ENCODE measurements around the gene CLMN. TPM values are rescaled to one million over a fixed set of nuclear protein-coding genes. Genes with fewer than 3 reads are reported as not detected.
"Not testable (repeated sequence)": the region's sequence is repeated elsewhere in the genome, so short reads cannot be mapped to it uniquely, and the experiment has no call there.

The CLMN gene
- total RNA-seq, 4 donors from 2014 or later: 3.3 to 14.1 (median 5.1) TPM

DNA sequence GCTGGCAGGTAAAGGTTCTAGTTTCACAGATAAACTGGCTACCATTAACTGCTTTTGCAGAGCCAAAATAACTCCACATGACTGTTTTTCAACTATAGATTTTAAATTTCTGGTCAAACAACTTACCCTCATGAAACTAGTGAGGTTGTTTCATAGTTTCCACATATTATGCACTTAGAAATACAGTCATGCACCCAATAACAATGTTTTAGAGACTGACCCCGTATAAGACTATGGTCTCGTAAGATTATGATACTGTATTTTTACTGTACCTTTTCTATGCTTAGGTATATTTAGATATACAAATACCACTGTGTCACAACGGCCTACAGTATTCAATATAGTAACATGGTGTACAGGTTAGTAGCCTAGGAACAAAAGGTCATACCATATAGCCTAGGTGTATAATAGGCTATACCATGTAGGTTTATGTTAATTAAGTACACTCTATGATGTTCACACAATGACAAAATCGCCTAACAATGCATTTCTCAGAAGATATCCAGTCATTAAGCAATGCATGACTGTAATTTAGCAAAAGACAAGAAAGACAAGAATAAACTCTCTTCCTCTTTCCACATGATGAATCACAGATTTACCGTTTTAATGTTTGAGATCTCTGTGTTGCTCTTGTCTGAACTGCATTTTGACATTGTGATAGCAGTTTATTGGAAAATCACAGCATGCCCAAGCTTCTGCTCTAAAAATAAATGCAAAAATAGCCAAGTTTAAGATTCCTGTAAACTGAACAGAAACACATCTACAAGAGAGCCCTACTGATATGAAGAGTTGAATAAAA is 179.4 kb downstream of the CLMN start:
- H3K36me3 ChIP-seq: no peaks in the 10 kb centered on the region
- H3K27ac ChIP-seq: peak overlapping the region in 3 of 4 donors; percentile 33 to 66 (median 53)
- peaks cover 0 to 5% (median 3%) of the 10 kb centered on the region in 3 donors for H3K9me3 ChIP-seq
- no peaks in the 10 kb centered on the region for H3K27me3 ChIP-seq
- H3K4me3 ChIP-seq: no peak overlapping the region
- 37 to 47% methylated on average over 5 of the region's 5 CpGs for WGBS, 2 donors
- intact Hi-C loops (cut with DNase I): no loop called here
- TF ChIP-seq, protein P1, sequence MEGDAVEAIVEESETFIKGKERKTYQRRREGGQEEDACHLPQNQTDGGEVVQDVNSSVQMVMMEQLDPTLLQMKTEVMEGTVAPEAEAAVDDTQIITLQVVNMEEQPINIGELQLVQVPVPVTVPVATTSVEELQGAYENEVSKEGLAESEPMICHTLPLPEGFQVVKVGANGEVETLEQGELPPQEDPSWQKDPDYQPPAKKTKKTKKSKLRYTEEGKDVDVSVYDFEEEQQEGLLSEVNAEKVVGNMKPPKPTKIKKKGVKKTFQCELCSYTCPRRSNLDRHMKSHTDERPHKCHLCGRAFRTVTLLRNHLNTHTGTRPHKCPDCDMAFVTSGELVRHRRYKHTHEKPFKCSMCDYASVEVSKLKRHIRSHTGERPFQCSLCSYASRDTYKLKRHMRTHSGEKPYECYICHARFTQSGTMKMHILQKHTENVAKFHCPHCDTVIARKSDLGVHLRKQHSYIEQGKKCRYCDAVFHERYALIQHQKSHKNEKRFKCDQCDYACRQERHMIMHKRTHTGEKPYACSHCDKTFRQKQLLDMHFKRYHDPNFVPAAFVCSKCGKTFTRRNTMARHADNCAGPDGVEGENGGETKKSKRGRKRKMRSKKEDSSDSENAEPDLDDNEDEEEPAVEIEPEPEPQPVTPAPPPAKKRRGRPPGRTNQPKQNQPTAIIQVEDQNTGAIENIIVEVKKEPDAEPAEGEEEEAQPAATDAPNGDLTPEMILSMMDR (IDR thresholded peaks at IDR 0.05): no peak
- TF ChIP-seq POLR2A (IDR thresholded peaks at IDR 0.05): no peak
- DNase-seq: no peak
- H3K4me1 ChIP-seq: peaks cover 24 to 84% (median 35%) of the 10 kb centered on the region in 3 donors

DNA sequence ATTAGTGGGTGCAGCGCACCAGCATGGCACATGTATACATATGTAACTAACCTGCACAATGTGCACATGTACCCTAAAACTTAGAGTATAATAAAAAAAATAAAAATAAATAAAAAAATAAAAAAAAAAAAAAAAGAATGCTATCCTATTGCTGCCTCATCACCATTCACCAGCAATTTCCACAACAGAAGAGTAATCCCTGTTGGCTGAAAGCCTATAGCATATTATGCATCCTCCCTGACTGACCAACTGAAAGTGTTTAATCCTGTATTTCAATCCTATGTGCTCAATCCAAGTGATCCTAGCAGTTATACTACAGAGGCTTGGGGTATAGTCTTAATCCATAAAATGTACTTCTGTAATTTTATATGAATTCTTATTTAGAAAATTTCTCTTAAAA is 180.8 kb downstream of the CLMN start:
- no CpG with 5 or more reads among the region's 1 CpG for WGBS, 2 donors

DNA sequence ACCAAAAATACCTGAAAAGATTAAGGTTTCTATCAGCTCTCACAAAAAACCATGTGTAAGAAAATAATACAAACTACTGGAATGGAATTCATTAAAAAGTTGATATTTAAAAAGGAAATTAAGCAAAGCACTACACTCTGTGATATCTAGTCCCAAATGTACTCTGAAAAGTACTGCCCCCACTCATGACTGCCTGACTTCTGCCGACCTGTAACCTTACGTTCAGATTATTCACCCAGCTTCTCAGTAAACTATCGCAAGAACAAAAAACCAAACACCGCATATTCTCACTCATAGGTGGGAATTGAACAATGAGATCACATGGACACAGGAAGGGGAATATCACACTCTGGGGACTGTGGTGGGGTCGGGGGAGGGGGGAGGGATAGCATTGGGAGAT is 181.3 kb downstream of the CLMN start:
- intact Hi-C loops (cut with DNase I); H3K36me3 ChIP-seq; H3K9me3 ChIP-seq; DNase-seq; H3K4me3 ChIP-seq; H3K27me3 ChIP-seq: not testable (repeated sequence)
- WGBS, 2 donors: 87 to 94% methylated on average over 2 to 4 of the region's 5 CpGs
- Histone ChIP-seq H3K4me1 (peaks cover 22 to 90% (median 35%) of the 10 kb centered on the region in 3 donors), H3K27ac (peak overlapping the region in 2 of 4 donors; percentile 26 to 60)

More for the DNA sequence above, 180.8 kb downstream of the CLMN start:
- intact Hi-C loops (cut with DNase I): no loop called here
- H3K4me3 ChIP-seq: no peak overlapping the region
- no peaks in the 10 kb centered on the region for H3K27me3 ChIP-seq
- no peak for TF ChIP-seq POLR2A (IDR thresholded peaks at IDR 0.05)
- TF ChIP-seq, protein P1 (IDR thresholded peaks at IDR 0.05): no peak
- no peak for DNase-seq
- H3K9me3 ChIP-seq: no peaks in the 10 kb centered on the region
- peaks cover 24 to 90% (median 36%) of the 10 kb centered on the region in 3 donors for H3K4me1 ChIP-seq
- H3K36me3 ChIP-seq: no peaks in the 10 kb centered on the region
- peak overlapping the region in 1 of 4 donors; percentile 53 for H3K27ac ChIP-seq

DNA sequence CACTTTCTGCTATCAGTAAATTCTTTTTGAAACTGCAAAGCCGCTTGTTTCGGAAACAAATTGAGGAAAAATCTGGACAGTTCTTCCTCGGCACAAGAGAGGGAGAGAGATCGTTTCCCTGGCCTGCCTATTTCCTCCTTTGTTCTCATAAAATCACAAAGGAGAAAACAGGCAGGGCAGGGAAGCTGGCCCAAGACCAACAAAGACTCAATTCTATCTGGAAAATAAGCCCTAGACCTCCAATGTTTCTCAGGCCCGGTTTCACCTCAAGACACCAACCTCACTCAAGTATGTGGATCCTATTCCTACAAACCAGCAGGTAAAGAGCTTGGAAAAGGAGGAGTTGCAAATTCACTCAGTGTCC is 181.9 kb downstream of the CLMN start:
- TF ChIP-seq POLR2A (IDR thresholded peaks at IDR 0.05): no peak
- TF ChIP-seq, protein P1 (IDR thresholded peaks at IDR 0.05): no peak
- DNase-seq: no peak
- no peak overlapping the region for H3K4me3 ChIP-seq
- intact Hi-C loops (cut with DNase I): no loop called here
- WGBS, 2 donors: 28 to 50% methylated on average over 5 of the region's 5 CpGs
- H3K27ac ChIP-seq: peak overlapping the region; percentile 26 to 60 (median 36)
- H3K27me3 ChIP-seq: no peaks in the 10 kb centered on the region
- H3K36me3 ChIP-seq: peaks cover 0 to 6% (median 0%) of the 10 kb centered on the region in 3 donors
- H3K4me1 ChIP-seq: peaks cover 20 to 88% (median 31%) of the 10 kb centered on the region in 3 donors
- no peaks in the 10 kb centered on the region for H3K9me3 ChIP-seq

DNA sequence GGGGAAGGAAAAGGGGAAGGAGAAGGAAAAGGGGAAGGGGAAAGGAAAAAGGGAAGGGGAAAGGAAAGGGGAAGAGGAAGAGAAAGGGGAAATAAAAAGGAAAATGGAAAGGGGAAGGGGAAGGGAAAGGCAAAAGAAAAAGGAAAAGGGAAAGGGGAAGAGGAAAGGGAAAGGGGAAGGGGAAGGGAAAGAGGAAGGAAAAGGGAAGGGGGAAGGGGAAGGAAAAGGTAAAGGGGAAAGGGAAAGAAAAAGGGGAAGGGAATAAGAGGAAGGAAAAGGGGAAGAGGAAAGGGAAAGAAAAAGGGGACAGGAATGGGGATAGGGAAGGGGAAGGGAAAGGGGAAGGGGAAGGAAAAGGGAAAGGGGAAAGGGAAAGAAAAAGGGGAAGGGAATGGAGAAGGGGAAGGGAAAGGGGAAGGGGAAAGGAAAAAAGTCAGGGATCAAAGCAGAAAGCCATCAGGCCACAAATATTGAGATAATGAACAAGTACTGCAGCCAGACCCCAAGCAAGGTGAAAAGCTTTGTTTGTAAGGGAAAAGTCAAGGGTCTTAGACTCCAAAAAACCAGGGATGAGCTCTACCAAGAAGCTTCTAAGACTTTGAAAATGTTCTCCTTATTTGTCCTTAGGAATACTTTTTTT is 182.4 kb downstream of the CLMN start:
- intact Hi-C loops (cut with DNase I): no loop called here
- peaks cover 20 to 85% (median 27%) of the 10 kb centered on the region in 3 donors for H3K4me1 ChIP-seq

More for the DNA sequence above, 182.4 kb downstream of the CLMN start:
- DNase-seq: no peak
- no peak overlapping the region for H3K4me3 ChIP-seq
- H3K9me3 ChIP-seq: no peaks in the 10 kb centered on the region
- peak overlapping the region; percentile 26 to 60 (median 36) for H3K27ac ChIP-seq
- no peaks in the 10 kb centered on the region for H3K27me3 ChIP-seq
- peaks cover 0 to 11% (median 0%) of the 10 kb centered on the region in 3 donors for H3K36me3 ChIP-seq
- no peak for TF ChIP-seq POLR2A (IDR thresholded peaks at IDR 0.05)
- TF ChIP-seq, protein P1 (IDR thresholded peaks at IDR 0.05): no peak
